HG03565 (cell line): ENCODE results near the gene MACF1.

ENCODE experiments used
- ATAC-seq: cut with Tn5 transposase; IDR thresholded peaks from one replicate; pipeline ENCODE4 v1.9.1; 2021; ENCODE audit warnings: mild to moderate bottlenecking, moderate library complexity; ENCODE audit not compliant: unreplicated experiment

MACF1 gene

DNA sequence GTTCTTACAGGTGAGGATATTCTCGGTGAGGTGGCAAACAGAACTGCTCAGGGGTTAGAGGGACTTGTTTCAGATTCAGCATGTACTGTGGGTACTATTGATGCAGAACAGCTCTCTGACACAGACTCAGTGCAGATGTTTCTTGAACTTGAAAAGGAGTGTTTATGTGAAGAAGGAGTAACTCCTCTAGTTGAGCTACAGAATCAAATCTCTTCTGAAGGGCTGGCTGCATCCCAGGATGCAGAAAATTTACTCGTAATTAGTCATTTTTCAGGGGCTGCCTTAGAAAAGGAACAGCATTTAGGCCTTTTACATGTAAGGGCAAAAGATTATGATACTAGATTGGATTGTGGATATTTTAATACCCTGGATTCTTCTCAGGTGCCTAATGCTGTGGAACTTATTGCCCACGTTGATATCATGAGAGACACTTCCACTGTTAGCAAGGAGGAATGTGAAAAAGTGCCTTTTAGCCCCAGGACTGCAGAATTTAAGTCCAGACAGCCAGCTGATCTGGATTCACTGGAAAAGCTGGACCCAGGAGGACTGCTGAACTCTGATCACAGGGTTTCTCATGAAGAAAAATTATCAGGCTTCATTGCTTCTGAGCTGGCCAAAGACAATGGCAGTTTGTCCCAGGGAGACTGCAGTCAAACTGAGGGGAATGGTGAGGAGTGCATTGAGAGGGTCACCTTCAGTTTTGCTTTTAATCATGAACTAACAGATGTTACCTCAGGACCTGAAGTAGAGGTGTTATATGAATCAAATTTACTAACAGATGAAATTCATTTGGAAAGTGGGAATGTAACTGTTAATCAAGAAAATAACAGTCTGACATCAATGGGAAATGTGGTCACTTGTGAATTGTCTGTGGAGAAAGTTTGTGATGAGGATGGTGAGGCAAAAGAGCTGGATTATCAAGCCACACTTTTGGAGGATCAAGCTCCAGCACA, 207.3 kb downstream of the MACF1 start:
- no peak for ATAC-seq

DNA sequence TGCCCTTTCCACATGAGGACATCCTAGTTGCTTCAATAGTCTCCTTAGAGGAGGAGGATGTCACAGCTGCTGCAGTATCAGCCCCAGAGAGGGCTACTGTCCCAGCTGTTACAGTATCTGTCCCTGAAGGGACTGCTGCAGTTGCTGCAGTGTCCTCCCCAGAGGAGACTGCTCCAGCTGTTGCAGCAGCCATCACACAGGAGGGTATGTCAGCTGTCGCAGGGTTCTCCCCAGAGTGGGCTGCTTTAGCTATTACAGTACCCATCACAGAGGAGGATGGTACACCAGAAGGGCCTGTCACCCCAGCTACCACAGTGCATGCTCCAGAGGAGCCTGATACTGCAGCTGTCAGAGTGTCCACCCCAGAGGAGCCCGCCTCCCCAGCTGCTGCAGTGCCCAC, 208.4 kb downstream of the MACF1 start:
- no peak for ATAC-seq

DNA sequence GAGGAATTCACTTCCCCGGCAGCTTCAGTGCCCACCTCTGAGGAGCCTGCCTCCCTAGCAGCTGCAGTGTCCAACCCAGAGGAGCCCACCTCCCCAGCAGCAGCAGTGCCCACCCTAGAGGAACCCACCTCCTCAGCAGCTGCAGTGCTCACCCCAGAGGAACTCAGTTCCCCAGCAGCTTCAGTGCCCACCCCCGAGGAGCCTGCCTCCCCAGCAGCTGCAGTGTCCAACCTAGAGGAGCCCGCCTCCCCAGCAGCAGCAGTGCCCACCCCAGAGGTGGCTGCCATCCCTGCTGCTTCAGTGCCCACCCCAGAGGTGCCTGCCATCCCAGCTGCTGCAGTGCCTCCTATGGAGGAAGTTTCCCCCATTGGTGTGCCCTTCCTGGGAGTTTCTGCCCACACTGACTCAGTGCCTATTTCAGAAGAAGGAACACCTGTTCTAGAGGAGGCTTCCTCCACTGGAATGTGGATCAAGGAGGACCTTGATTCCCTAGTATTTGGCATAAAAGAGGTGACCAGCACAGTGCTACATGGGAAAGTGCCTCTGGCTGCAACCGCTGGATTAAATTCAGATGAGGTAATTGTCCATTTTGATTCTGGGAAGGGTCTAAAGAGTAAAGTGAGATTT, 209.5 kb downstream of the MACF1 start:
- ATAC-seq, result no peak

DNA sequence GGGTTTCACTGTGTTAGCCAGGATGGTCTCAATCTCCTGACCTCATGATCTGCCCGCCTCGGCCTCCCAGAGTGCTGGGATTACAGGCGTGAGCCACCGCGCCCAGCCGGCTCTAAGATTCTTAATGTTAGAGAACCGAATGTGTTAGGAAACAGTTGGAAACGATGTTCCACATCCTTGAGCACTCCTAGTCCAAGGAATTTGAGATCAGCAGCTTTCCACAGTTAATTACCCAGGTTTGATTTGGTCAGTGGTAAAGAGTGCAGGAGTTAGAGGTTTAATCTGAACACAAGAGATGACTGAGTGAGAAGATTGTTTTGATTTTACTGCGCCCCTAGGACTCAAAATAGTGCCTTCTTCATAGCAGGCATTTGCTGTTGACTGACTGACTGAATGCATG, 211.1 kb downstream of the MACF1 start:
- no peak for ATAC-seq

DNA sequence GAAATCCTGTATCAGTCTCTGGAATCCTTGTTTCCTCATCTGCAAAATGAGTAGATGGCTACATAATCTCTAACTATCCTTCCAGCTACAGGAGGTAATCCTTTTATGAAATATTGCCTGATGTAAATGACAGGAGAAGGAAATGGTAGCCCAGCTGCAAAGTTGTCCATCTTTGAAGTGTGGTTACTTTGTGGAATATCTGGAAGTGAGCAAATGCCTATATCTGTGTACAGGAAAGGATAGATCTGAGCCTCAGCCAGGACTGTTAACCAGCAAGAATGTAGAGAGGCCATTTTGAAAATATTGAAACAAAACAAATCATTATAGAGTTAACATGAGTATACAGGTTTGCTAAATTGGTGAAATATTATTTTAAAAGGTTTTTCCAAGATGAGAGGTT, 212.1 kb downstream of the MACF1 start:
- ATAC-seq, result no peak

DNA sequence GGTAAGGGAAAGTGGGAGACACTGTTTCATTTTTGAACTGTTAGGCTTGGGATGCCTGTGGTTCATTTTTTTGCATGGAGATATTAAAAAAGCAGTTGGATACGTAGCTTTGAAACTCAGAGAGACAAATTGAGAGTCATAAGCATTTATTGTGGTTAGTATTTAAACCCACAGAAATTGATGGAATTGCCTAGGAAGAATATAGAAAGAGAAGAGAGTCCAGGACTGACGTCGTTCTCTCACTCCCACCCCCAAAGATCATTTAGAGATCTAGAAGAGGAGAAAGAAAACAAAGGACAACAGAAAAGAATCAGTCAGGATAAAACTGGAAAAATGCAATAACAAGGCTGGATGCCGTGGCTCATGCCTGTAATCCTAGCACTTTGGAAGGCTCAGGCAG, 213.7 kb downstream of the MACF1 start:
- ATAC-seq, result no peak

DNA sequence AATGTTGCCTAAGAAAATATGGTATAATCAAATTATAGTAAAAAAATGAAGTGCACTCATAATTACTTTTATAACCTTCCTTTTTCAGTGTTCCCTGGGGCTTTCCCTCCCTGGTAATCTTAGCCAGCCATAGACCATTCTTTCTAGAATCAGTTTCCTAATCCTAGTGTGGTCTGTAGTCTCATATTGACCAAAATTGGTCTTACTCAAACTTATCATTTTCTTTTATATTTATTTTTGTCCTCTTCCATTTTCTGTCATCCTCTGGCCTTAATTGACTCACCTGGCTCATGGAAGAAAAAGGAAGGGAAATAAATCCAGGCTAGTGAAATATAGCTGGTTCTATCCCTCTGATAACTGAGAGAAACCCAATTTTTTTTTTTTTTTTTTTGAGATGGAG, 216.0 kb downstream of the MACF1 start:
- ATAC-seq, result no peak

DNA sequence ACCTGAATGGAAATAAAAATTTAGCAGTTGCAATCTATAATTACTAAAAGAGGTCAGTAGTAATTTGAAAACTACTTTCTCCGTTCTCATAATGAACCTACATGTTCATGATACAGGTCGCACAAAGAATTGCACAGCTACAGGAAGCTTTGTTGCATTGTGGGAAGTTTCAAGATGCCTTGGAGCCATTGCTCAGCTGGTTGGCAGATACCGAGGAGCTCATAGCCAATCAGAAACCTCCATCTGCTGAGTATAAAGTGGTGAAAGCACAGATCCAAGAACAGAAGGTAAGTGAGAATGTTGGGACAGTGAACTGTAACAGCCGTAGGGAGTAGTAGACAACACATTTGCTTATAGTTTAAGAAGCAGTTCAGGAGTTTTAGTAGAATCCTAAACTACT, 218.1 kb downstream of the MACF1 start:
- ATAC-seq, result no peak

DNA sequence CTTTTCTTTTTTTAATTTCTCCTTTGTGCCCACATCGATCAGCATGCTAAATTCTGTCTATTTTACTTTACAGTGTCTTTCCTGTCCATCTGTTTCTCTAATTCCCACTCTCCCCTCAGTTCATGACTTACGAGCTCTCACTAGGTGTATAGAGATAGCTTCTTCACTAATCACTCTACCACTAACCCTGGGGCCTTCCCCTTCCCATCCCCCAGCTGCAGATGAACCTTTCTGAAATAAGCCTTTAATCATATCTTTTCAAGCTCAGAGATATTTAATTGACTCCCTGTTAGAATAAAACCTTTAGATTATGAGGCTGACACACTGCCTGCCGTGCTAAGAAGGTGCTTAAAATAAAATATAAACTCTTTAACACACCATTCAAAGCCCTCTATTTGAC, 220.7 kb downstream of the MACF1 start:
- no peak for ATAC-seq

DNA sequence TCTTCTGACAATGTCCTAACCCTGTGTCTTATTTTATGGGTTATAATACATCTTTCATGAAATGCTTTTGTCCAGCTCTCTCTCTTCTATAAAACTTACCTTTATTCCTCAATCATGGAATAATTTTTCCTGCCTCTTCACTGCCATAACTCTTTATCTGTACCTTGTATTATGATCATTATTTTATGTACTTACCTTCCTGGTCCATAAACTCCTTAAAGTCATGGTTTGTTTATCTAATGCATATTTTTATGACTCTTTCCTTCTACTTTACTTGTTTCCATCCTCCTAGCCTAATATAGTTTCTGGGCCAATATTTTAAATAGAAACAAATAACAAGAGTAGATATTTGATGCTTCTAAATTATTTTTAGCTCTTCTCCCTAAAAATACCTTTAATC, 221.1 kb downstream of the MACF1 start:
- ATAC-seq, result no peak

DNA sequence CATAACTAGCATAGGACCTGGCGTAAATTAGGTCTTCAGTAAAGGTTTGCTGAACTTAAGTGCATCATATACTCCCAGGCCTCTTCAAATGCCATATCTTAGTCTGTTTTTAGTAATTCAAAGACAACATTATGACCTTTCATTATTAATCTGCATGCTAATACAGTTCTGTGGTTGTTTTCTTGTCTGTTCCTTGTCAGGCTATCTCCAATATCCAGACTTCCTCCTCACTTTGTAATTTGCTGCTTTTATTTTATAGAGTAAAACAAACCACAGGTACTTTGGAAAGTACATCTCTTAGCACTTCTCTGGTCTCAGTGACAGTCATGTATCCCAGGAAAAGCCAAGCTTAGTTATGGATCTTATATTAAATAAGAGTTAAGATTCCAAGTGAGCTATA, 221.9 kb downstream of the MACF1 start:
- no peak for ATAC-seq

DNA sequence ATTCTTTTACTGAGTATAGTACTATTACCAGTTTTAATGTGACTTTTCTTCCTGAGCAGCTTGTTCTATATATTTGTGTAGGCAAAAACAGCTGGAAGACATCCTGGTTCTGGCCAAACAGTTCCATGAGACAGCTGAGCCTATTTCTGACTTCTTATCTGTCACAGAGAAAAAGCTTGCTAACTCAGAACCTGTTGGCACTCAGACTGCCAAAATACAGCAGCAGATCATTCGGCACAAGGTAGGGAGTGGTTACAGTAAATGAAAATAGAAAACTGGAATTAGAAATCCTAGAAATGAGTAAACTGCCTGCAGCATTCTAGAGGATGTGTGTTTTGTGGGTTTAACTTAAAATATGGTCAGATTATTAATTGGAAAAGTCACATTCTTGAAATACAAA, 222.9 kb downstream of the MACF1 start:
- no peak for ATAC-seq

DNA sequence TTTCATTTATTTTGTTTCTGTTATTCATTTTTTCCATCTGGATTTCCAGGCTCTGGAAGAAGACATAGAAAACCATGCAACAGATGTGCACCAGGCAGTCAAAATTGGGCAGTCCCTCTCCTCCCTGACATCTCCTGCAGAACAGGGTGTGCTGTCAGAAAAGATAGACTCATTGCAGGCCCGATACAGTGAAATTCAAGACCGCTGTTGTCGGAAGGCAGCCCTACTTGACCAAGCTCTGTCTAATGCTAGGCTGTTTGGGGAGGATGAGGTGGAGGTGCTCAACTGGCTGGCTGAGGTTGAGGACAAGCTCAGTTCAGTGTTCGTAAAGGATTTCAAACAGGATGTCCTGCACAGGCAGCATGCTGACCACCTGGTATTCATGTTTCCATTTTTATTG, 223.4 kb downstream of the MACF1 start:
- ATAC-seq, result no peak

DNA sequence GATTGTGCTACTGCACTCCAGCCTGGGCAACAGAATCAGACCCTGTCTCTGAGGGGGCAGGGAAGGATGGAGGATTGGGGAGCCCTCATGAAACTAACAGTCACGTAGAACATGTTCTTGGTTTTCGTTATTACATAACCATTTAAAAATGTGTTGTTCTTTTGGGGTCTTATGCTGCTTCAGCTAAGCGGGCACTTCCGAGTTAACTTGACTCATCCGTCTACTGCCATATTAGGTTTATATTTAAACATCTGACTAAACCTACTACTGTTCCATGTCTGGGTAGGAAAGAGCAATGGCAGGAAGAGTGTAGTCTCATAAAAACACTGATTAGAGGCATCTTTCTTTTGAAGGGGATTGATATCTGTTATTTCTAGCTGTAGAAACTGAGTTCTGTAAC, 227.4 kb downstream of the MACF1 start:
- no peak for ATAC-seq

DNA sequence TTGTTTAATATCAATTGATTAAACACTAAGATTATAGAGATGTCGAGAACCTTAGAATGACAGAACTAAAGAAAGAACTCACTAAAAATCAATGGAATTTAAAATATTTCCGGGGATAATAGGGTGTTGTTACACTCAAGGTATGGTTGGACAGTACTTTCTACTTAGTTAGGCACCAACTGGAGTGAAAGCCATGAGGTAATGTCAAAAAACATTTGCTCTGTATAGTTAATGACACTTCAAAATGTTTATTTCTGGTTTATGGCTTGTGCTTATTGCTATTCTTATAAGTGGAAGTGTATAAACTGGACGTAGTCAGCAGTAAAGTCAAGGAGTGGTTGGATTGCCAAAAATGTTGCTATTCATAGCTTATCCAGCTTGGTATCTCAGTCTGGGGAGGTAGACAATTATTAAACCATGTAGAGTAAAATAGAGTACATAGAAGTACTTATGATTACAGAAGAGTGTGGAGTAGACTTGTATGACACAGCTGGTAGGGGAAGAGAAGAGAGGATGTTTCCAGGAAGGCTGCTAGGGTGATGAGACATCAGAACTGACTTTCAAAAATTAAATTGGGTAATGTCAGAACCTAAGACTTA, 230.4 kb downstream of the MACF1 start:
- ATAC-seq, result no peak

DNA sequence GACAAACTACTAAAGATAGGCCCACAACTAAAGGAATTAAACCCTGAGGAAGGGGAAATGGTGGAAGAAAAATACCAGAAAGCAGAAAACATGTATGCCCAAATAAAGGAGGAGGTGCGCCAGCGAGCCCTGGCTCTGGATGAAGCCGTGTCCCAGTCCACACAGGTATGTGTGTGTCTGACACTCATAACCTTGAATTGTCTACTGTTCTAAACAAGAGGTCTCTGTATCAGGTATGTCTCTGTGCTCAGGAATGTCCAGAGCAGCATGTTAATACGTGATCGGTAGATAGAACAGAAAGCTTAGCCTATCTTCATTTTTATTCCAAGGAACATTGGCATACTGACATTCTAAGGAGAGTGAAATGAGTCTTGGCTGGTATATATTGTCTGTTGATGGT, 231.1 kb downstream of the MACF1 start:
- ATAC-seq, result no peak

DNA sequence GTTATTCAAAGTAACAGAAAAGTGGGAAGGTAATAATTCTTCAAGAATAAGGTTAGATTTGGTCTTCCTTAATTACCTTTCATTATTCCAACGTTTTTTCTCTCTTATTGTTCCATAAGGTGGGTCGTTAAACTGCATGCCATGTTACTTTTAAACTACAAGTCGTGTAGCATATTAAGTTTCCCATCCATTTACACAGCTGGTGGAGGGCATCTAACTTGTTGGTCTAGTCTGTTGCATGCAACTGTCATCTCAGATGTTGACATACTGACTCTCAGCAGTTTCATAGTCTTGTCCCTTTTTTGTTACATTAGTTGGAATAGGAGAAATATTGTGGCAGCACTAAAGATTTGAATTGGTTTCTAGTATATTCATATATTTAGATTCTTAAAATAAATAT, 232.3 kb downstream of the MACF1 start:
- ATAC-seq, result no peak

DNA sequence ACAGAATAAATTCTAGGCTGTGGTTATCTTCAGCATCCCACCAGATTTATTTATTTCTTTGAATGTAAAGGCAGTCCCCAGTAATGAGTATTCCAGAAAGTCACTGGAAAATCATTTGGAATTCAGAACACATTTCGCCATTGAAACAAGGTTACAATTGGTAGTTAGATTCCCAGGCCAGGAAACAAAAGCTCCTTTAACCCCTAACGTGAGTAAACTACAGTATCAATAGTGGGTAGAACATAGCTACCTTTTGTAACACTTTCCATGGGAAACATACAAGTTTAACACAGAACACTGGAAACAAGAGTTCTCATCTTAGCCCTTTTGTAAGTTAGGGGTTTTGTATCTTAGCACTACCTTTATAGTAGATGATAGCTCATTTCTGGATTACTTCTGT, 233.5 kb downstream of the MACF1 start:
- ATAC-seq, result no peak

DNA sequence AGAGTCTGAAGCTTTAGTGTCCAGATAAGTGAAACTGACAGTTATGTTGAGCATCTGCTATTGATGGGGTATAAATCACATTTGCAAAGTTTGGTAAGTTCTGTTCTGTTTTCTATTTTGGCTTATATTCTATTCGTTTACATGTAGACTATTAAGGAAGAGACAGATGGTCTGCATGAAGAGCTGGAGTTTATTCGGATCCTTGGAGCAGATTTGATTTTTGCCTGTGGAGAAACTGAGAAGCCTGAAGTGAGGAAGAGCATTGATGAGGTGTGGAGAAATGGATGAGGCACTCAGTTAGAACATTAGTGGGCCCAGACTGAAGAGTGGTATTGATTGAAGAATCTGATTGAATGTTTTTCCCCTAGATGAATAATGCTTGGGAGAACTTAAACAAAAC, 236.4 kb downstream of the MACF1 start:
- no peak for ATAC-seq

DNA sequence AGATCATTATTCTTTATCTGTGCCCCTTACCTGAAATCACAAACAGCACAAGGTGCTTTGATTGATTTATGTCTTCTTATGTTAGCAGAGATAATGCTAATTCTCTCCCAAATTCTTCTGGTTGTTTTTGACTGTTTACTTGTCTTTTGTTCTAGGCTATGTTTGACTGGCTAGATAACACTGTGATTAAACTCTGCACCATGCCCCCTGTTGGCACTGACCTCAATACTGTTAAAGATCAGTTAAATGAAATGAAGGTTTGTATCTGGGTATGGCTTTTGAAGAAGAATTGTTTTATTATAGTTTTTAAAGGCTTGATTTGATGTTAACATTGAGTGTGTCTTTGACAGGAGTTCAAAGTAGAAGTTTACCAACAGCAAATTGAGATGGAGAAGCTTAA, 237.3 kb downstream of the MACF1 start:
- ATAC-seq, result no peak

DNA sequence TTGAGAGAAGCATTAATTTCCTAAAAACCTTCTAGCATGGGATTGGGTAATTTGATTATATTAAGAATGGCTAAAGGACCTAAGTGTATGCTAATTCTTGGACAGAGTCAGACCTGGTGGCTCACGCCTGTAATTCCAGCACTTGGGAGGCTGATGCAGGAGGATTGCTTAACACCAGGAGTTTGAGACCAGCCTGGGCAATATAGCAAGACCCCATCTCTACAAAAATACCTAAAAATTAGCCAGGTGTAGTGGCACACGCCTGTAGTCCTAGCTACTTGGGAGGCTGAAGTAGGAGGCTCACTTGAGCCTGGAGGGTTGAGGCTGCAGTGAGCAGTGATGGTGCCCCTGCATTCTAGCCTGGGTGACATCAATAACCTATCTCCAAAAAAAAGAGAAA, 241.1 kb downstream of the MACF1 start:
- no peak for ATAC-seq

DNA sequence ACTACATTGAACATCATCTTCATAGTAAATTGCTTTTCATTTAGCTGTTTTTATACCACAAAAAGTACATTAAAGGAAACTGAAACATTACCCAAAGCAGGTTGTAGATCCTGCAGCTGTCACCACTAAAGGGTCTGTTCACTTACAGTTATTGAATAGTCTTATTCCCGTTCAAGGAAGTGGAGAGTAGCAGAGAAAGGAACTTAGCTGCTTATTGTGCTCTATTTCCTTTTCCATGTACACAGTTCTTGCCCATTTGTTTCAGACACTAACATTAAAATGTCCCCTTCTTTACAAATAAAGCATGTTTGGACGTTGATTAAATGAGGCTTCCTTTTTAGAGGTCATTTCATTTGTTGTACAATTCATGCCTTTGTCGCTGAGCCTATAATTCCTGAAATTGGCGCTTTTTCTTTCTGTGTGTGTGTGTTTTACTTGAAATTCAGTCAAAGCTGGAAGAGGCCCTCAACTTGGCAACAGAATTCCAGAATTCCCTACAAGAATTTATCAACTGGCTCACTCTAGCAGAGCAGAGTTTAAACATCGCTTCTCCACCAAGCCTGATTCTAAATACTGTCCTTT, 242.6 kb downstream of the MACF1 start:
- ATAC-seq, result no peak
